Stimulated activated CD8-positive, alpha-beta memory T cell treated with anti-CD3 and anti-CD28 coated beads, Interleukin-2, amount 100 ng/mL, for 48 hours (primary cell): ENCODE measurements around the gene DDA1.
"Not testable (repeated sequence)": the region's sequence is repeated elsewhere in the genome, so short reads cannot be mapped to it uniquely, and the experiment has no call there.

Experiments
- DNase-seq, 2 donors: peaks; one replicate each; pipeline ENCODE4 v3.0.0-alpha.2; 2020; ENCODE audit warnings: low read depth in 2 of 2

Gene DDA1

GRCh38 chr19:17346109-17346671, 36.8 kb downstream of the DDA1 start:
- peak; percentile 64 to 73 for DNase-seq

- DNase-seq = no peak
These were observed 38.0 kb downstream of the DDA1 start for GRCh38 chr19:17347361-17347760.

GRCh38 chr19:17347877-17348276, 38.5 kb downstream of the DDA1 start:
- no peak for DNase-seq

GRCh38 chr19:17348700-17349099, 39.3 kb downstream of the DDA1 start:
- no peak for DNase-seq

GRCh38 chr19:17351815-17352435, 42.6 kb downstream of the DDA1 start:
- DNase-seq = no peak

- DNase-seq = no peak
These were observed 43.4 kb downstream of the DDA1 start for GRCh38 chr19:17352608-17353280.

- no peak for DNase-seq
These were observed 44.0 kb downstream of the DDA1 start for GRCh38 chr19:17353386-17353785.

- no peak for DNase-seq
These were observed 47.8 kb downstream of the DDA1 start for GRCh38 chr19:17357078-17357666.

GRCh38 chr19:17357724-17358123, 48.4 kb downstream of the DDA1 start:
- no peak for DNase-seq

- no peak for DNase-seq
These were observed 49.0 kb downstream of the DDA1 start for GRCh38 chr19:17358395-17358794.

- no peak for DNase-seq
These were observed 50.8 kb downstream of the DDA1 start for GRCh38 chr19:17359905-17360800.

- DNase-seq = not testable (repeated sequence)
These were observed 54.7 kb downstream of the DDA1 start for GRCh38 chr19:17363852-17364605.

- DNase-seq = no peak
These were observed 56.0 kb downstream of the DDA1 start for GRCh38 chr19:17365361-17365760.

- no peak for DNase-seq
These were observed 60.7 kb downstream of the DDA1 start for GRCh38 chr19:17370026-17370587.
